ENCODE measurements around the gene SOX6. TPM values are rescaled to one million over a fixed set of nuclear protein-coding genes. Genes with fewer than 3 reads are reported as not detected.

SOX6 gene
- polyA plus RNA-seq, 1 donor from 2014 or later: 2.2 TPM

DNA sequence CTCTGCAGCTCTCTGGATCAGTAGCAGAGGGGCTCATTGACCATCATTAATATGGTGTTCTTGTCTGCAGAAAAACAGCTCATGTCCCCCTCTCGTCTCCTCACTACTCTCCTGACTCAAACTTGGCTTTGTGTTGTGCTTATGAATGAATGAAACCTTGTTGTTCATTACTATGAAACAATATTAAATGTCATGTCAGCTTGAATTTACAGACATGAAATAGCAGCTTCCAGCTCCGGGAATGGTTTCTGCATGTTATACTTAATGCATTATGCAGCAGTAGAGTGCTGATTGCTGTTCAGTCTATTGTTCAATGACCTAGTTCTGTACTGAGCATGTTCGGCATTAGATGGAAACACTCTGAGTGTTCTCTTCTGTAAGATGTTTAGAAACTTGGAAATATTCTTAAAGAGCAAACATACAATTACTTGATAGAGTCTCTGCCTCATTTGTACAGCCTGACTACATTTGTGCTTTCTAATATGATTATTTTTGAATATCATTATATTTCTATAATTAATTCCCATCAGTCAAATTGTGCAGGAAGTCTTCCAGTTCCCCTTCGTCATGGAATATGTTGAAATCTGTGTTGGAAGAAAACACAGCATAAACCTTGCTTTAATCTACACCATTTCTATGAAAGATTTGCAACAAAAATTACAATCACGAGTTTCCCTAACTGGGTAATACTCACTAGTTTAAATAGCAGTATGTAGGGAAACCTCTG lies 340.4 kb downstream of the SOX6 start:
- H3F3A ChIP-seq (ENCODE audit: insufficient read depth, low read length, poor library complexity, severe bottlenecking): no peaks in the 10 kb centered on the region
- H3K36me3 ChIP-seq (ENCODE audit: insufficient read depth, low read length): no peaks in the 10 kb centered on the region
- H3K4me3 ChIP-seq (ENCODE audit: low read length): peak overlapping the region; percentile 39
- H4K20me1 ChIP-seq (ENCODE audit: insufficient read depth): no peaks in the 10 kb centered on the region
- H3K4me2 ChIP-seq (ENCODE audit: low read length): no peak overlapping the region
- no peak overlapping the region for H3K27ac ChIP-seq (ENCODE audit: low read length)
- TF ChIP-seq, protein P1, sequence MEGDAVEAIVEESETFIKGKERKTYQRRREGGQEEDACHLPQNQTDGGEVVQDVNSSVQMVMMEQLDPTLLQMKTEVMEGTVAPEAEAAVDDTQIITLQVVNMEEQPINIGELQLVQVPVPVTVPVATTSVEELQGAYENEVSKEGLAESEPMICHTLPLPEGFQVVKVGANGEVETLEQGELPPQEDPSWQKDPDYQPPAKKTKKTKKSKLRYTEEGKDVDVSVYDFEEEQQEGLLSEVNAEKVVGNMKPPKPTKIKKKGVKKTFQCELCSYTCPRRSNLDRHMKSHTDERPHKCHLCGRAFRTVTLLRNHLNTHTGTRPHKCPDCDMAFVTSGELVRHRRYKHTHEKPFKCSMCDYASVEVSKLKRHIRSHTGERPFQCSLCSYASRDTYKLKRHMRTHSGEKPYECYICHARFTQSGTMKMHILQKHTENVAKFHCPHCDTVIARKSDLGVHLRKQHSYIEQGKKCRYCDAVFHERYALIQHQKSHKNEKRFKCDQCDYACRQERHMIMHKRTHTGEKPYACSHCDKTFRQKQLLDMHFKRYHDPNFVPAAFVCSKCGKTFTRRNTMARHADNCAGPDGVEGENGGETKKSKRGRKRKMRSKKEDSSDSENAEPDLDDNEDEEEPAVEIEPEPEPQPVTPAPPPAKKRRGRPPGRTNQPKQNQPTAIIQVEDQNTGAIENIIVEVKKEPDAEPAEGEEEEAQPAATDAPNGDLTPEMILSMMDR (IDR thresholded peaks at IDR 0.05; ENCODE audit: poor library complexity, severe bottlenecking): no peak
- TF ChIP-seq EP300 (conservative IDR thresholded peaks at IDR 0.05; ENCODE audit: poor library complexity, severe bottlenecking): peak; percentile 13
- no peaks in the 10 kb centered on the region for H3K9me3 ChIP-seq (ENCODE audit: low read length)
- no peaks in the 10 kb centered on the region for H3K27me3 ChIP-seq (ENCODE audit: insufficient read depth, low read depth, low read length)
- no peak overlapping the region for H3K9ac ChIP-seq (ENCODE audit: low read length)
- H3K79me2 ChIP-seq (replicated peaks; ENCODE audit: insufficient read depth, low read length): no peaks in the 10 kb centered on the region
- no peak overlapping the region for H2AFZ ChIP-seq (ENCODE audit: low read depth, low read length)
- H3K9me2 ChIP-seq (ENCODE audit: insufficient read depth, low read length): no peaks in the 10 kb centered on the region

DNA sequence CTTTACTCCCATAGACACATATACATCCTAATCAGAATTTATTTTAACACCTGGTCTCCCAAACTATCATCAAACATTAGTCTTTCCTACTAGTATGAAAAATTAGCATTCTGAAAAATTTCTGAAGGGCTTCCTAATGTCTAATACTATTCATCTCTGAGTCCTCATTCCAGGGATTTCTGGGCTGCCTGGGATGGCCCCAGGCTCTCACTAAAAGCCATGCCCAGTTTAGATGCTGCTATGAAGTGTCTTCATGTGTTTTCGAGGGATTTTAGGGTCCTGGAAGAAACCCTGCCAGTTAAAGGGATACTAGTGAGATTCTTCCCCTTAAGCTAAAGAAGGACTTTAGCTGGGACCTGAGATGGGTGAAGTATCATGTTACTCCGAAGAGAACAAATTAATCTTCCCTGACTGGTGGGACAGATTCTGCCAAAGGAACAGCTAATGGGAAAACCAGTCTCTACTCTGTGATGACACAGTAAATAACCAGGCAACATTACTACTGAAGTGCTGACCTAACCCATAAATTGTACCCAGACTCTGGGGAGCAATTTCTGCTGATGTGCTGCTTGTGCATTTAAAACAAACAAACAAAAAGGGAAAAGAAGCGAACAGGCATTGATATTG lies 342.6 kb downstream of the SOX6 start:
- Histone ChIP-seq H3K9me3 (ENCODE audit: low read length) (no peaks in the 10 kb centered on the region), H3K9ac (ENCODE audit: low read length) (no peak overlapping the region), H3K27me3 (ENCODE audit: insufficient read depth, low read depth, low read length) (no peaks in the 10 kb centered on the region), H3K79me2 (replicated peaks; ENCODE audit: insufficient read depth, low read length) (no peaks in the 10 kb centered on the region), H2AFZ (ENCODE audit: low read depth, low read length) (no peak overlapping the region), H4K20me1 (ENCODE audit: insufficient read depth) (no peaks in the 10 kb centered on the region), H3K27ac (ENCODE audit: low read length) (no peak overlapping the region), H3K36me3 (ENCODE audit: insufficient read depth, low read length) (no peaks in the 10 kb centered on the region), H3K9me2 (ENCODE audit: insufficient read depth, low read length) (no peaks in the 10 kb centered on the region), H3K4me2 (ENCODE audit: low read length) (no peak overlapping the region), H3K4me3 (ENCODE audit: low read length) (no peak overlapping the region), H3F3A (ENCODE audit: insufficient read depth, low read length, poor library complexity, severe bottlenecking) (no peaks in the 10 kb centered on the region)
- TF ChIP-seq SMC3 (conservative IDR thresholded peaks at IDR 0.05; ENCODE audit: poor library complexity) (no peak), TAF1 (IDR thresholded peaks at IDR 0.05; ENCODE audit: low read depth) (no peak), EZH2 (IDR thresholded peaks at IDR 0.05; ENCODE audit: borderline replicate concordance, insufficient read depth, low read length, poor library complexity, severe bottlenecking) (no peak), RAD21 (conservative IDR thresholded peaks at IDR 0.05) (no peak), REST (IDR thresholded peaks at IDR 0.05; ENCODE audit: borderline replicate concordance) (no peak), POLR2AphosphoS5 (IDR thresholded peaks at IDR 0.05) (no peak), MXI1 (conservative IDR thresholded peaks at IDR 0.05; ENCODE audit: poor library complexity, severe bottlenecking) (no peak), EP300 (conservative IDR thresholded peaks at IDR 0.05; ENCODE audit: poor library complexity, severe bottlenecking) (no peak)
- TF ChIP-seq, protein P1 (IDR thresholded peaks at IDR 0.05; ENCODE audit: poor library complexity, severe bottlenecking): no peak
